ENCODE measurements around the gene HOXD10. TPM values are rescaled to one million over a fixed set of nuclear protein-coding genes. Genes with fewer than 3 reads are reported as not detected.

HOXD10 gene
- total and polyA plus RNA-seq, 2 experiments from 2014 or later = 16.0 to 17.2 TPM

GRCh38 chr2:176138923-176139660 lies 22.5 kb downstream of the HOXD10 start:
- H3K4me3 ChIP-seq = peak overlapping the region; percentile 85

GRCh38 chr2:176139661-176140512 lies 23.3 kb downstream of the HOXD10 start:
- peak overlapping the region; percentile 96 for H3K27ac ChIP-seq
- H4K20me1 ChIP-seq (ENCODE audit: insufficient read depth) = no peaks in the 10 kb centered on the region
- peak overlapping the region; percentile 93 for H3K4me2 ChIP-seq (ENCODE audit: unreplicated experiment)
- no peaks in the 10 kb centered on the region for H3K36me3 ChIP-seq (ENCODE audit: low read depth)
- H3K9ac ChIP-seq = peak overlapping the region; percentile 97
- H3K9me3 ChIP-seq (ENCODE audit: low read depth) = no peaks in the 10 kb centered on the region
- peak overlapping the region; percentile 67 for H2AFZ ChIP-seq
- DNase-seq = peak; percentile 77
- peak overlapping the region; percentile 85 for H3K4me3 ChIP-seq
- WGBS, 2 experiments (ENCODE audit: low coverage in 1 of 2, low lambda C conversion rate in 2 of 2, missing lambda C conversion rate in 2 of 2) = 3 to 4% methylated on average over 35 to 41 of the region's 41 CpGs
- H3K27me3 ChIP-seq (replicated peaks; ENCODE audit: insufficient read depth) = no peaks in the 10 kb centered on the region
- TF ChIP-seq EZH2phosphoT487 (IDR thresholded peaks at IDR 0.05; ENCODE audit: insufficient read depth, low read depth) = no peak
- no peak for TF ChIP-seq EZH2 (IDR thresholded peaks at IDR 0.05; ENCODE audit: insufficient read depth, poor library complexity, severe bottlenecking)
- no peaks in the 10 kb centered on the region for H3K9me2 ChIP-seq (ENCODE audit: insufficient read depth)
- peaks cover 30% of the 10 kb centered on the region for H3K4me1 ChIP-seq (ENCODE audit: insufficient read depth)
- in situ Hi-C loops (cut with MboI) = loop anchor here (5.0 to 10.0 kb wide), 2 partner anchors 315 to 407 kb away; no protein-coding TSS in a partner anchor
- H3K79me2 ChIP-seq (ENCODE audit: insufficient read depth) = peaks cover 98% of the 10 kb centered on the region
- H3F3A ChIP-seq (ENCODE audit: insufficient read depth) = peaks cover 32% of the 10 kb centered on the region

More at GRCh38 chr2:176138923-176139660, 22.5 kb downstream of the HOXD10 start:
- Histone ChIP-seq H3K9me3 (ENCODE audit: low read depth) (no peaks in the 10 kb centered on the region), H3K9me2 (ENCODE audit: insufficient read depth) (no peaks in the 10 kb centered on the region), H3K79me2 (ENCODE audit: insufficient read depth) (peaks cover 98% of the 10 kb centered on the region), H3K36me3 (ENCODE audit: low read depth) (no peaks in the 10 kb centered on the region), H3K27me3 (replicated peaks; ENCODE audit: insufficient read depth) (no peaks in the 10 kb centered on the region), H2AFZ (peak overlapping the region; percentile 64), H3K4me2 (ENCODE audit: unreplicated experiment) (peak overlapping the region; percentile 93), H3K4me1 (ENCODE audit: insufficient read depth) (peaks cover 36% of the 10 kb centered on the region), H3K9ac (peak overlapping the region; percentile 97), H3K27ac (peak overlapping the region; percentile 96), H3F3A (ENCODE audit: insufficient read depth) (peaks cover 40% of the 10 kb centered on the region), H4K20me1 (ENCODE audit: insufficient read depth) (no peaks in the 10 kb centered on the region)
- in situ Hi-C loops (cut with MboI) = no loop called here
- peak; percentile 68 for DNase-seq
- 4% methylated on average over 28 of the region's 28 CpGs for WGBS, 2 experiments (ENCODE audit: low coverage in 1 of 2, low lambda C conversion rate in 2 of 2, missing lambda C conversion rate in 2 of 2)
- no peak for TF ChIP-seq EZH2 (IDR thresholded peaks at IDR 0.05; ENCODE audit: insufficient read depth, poor library complexity, severe bottlenecking)
- TF ChIP-seq EZH2phosphoT487 (IDR thresholded peaks at IDR 0.05; ENCODE audit: insufficient read depth, low read depth) = no peak

DNA sequence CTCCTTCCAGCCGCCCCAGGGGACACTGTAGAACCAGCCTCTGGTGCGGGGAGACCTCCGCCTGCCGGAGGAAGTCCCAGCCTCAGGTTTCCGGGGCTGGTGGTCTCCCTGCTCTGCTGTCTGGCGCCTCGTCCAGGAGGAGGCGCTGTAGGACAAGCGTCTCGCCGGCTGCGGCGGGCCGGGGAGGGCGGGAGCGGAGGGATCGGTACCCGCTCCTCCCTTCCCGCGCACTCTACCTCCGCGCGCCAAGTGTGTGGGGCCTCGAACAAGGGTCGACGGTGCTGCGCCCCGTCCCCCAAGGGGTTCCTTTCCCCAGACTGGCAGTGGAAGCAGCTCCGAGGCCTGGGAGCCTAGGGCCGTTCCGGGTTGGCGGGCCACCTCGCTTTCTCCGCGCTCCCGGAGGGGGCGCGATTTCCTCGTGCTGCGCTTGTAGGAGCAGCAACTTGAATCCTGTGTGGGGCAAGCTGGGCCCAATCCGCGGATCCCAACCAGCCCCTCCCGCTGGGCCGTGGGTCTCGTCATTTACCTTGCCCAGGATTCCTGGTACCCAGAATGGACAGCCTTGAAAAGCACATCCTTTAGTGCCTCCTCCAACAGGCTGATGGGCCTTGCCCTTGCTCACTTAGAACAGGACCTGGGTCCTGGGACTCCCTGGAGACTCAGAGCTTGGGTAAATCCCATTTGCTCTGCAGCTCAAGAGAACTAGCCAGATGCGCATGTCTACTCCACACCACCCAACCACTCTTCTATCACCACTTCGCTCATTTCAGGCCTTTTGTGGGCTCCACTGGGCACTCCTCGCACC lies 24.1 kb downstream of the HOXD10 start:
- H2AFZ ChIP-seq = peak overlapping the region; percentile 67
- in situ Hi-C loops (cut with MboI) = loop anchor here (5.0 to 10.0 kb wide), 2 partner anchors 314 to 407 kb away; no protein-coding TSS in a partner anchor
- no peak for TF ChIP-seq EZH2 (IDR thresholded peaks at IDR 0.05; ENCODE audit: insufficient read depth, poor library complexity, severe bottlenecking)
- no peak for TF ChIP-seq EZH2phosphoT487 (IDR thresholded peaks at IDR 0.05; ENCODE audit: insufficient read depth, low read depth)
- peak overlapping the region; percentile 93 for H3K4me2 ChIP-seq (ENCODE audit: unreplicated experiment)
- H3F3A ChIP-seq (ENCODE audit: insufficient read depth) = peaks cover 24% of the 10 kb centered on the region
- H3K27me3 ChIP-seq (replicated peaks; ENCODE audit: insufficient read depth) = no peaks in the 10 kb centered on the region
- peak overlapping the region; percentile 97 for H3K9ac ChIP-seq
- H3K36me3 ChIP-seq (ENCODE audit: low read depth) = no peaks in the 10 kb centered on the region
- peak; percentile 89 for DNase-seq
- no peaks in the 10 kb centered on the region; the same call in 1 of the 2 replicates for H4K20me1 ChIP-seq (ENCODE audit: insufficient read depth)
- peaks cover 22% of the 10 kb centered on the region for H3K4me1 ChIP-seq (ENCODE audit: insufficient read depth)
- peaks cover 98% of the 10 kb centered on the region for H3K79me2 ChIP-seq (ENCODE audit: insufficient read depth)
- no peaks in the 10 kb centered on the region for H3K9me2 ChIP-seq (ENCODE audit: insufficient read depth)
- whole genome bisulfite sequencing, 2 experiments (ENCODE audit: low coverage in 1 of 2, low lambda C conversion rate in 2 of 2, missing lambda C conversion rate in 2 of 2) = 9 to 11% methylated on average over 29 to 45 of the region's 48 CpGs
- H3K27ac ChIP-seq = peak overlapping the region; percentile 96
- H3K9me3 ChIP-seq (ENCODE audit: low read depth) = no peaks in the 10 kb centered on the region
- H3K4me3 ChIP-seq = peak overlapping the region; percentile 85

Data from GM23248 (cell line).